NB4 (cell line): ENCODE results near the gene CMTM1.

ENCODE experiments used
- MYC ChIP-seq: IDR thresholded peaks from 2 replicates; pipeline ENCODE4 v1.6.1; 2011; ENCODE audit warnings: low read depth, low read length
- POLR2A ChIP-seq: IDR thresholded peaks from 2 replicates; pipeline ENCODE4 v1.6.1; 2011; ENCODE audit warnings: mild to moderate bottlenecking; ENCODE audit not compliant: insufficient read length; ENCODE audit errors: extremely low read depth
- TF ChIP-seq, protein P1 (sequence below): IDR thresholded peaks from one replicate; pipeline ENCODE4 v1.5.1; 2012; ENCODE audit warnings: low read depth, low read length
- TF ChIP-seq, protein P2 (sequence below): IDR thresholded peaks from 2 replicates; pipeline ENCODE4 v1.6.1; 2011; ENCODE audit warnings: low read depth, low read length

DNA sequence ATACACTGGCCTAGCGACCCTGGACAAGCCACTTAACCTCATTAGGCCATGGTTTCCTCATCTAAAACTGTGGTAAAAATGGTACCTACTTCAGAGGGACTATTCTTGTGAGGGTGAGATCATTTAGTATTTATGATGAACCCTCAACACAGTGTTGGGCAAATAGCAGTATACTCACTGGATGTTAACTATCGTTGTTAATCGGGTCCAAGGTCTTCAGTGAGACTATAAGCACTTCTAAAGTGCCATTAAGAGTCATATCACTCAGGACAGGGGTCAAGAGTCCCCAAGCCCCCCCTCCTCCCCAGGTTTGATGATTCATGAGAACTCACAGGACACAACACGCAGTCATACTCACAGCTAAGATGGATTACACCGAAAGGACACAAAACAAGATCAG, 27.3 kb upstream of the CMTM1 start:
- TF ChIP-seq, protein P1, sequence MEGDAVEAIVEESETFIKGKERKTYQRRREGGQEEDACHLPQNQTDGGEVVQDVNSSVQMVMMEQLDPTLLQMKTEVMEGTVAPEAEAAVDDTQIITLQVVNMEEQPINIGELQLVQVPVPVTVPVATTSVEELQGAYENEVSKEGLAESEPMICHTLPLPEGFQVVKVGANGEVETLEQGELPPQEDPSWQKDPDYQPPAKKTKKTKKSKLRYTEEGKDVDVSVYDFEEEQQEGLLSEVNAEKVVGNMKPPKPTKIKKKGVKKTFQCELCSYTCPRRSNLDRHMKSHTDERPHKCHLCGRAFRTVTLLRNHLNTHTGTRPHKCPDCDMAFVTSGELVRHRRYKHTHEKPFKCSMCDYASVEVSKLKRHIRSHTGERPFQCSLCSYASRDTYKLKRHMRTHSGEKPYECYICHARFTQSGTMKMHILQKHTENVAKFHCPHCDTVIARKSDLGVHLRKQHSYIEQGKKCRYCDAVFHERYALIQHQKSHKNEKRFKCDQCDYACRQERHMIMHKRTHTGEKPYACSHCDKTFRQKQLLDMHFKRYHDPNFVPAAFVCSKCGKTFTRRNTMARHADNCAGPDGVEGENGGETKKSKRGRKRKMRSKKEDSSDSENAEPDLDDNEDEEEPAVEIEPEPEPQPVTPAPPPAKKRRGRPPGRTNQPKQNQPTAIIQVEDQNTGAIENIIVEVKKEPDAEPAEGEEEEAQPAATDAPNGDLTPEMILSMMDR, result no peak
- TF ChIP-seq MYC (no peak), POLR2A (no peak)
- TF ChIP-seq, protein P2, sequence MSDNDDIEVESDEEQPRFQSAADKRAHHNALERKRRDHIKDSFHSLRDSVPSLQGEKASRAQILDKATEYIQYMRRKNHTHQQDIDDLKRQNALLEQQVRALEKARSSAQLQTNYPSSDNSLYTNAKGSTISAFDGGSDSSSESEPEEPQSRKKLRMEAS, result no peak
